IMR-90 (cell line): Measurements from ENCODE around the gene SEL1L2. TPM values are rescaled to one million over a fixed set of nuclear protein-coding genes. Genes with fewer than 3 reads are reported as not detected.

Experiments
- ATAC-seq: fragments of 200-7000 bp; cut with Tn5 transposase; 2 replicates; pipeline ENCODE4 v1.9.1; 2020; ENCODE audit warnings: low read depth, mild to moderate bottlenecking, moderate library complexity
- BruUV-seq: library from RNA; stranded (reverse); fragments of 400-500 nt; replicated peaks from 2 replicates; lab custom pipeline; 2021; lab: Mats Ljungman, UMichigan
- CTCF ChIA-PET: fragments of 300-600 bp; formaldehyde crosslinking; extraction: SDS; loops from one replicate; lab custom pipeline; 2021; ENCODE audit warnings: antibody characterized with exemption; lab: Yijun Ruan, JAX
- POLR2A ChIA-PET: fragments of 300-600 bp; sonication (Branson Sonifier 250); formaldehyde crosslinking; loops from one replicate; lab custom pipeline; 2022; ENCODE audit warnings: antibody characterized with exemption; ENCODE audit not compliant: unreplicated experiment; lab: Charles Lee
- DNase-seq: peaks from one replicate; pipeline ENCODE4 v3.0.0; 2013
- H2AFZ ChIP-seq: replicated peaks from 2 replicates; pipeline ENCODE3; 2013; ENCODE audit warnings: low read length, mild to moderate bottlenecking; ENCODE audit not compliant: poor library complexity
- H2AK5ac ChIP-seq: 2 replicates; pipeline ENCODE4 v1.6.1; 2013; ENCODE audit warnings: low read depth, low read length, inconsistent platforms
- H2AK9ac ChIP-seq: replicated peaks from 2 replicates; pipeline ENCODE3; 2013; ENCODE audit warnings: mild to moderate bottlenecking, low read depth, low read length, moderate library complexity; ENCODE audit not compliant: poor library complexity
- H2BK120ac ChIP-seq: 2 replicates; pipeline ENCODE4 v1.6.1; 2013; ENCODE audit warnings: low read depth, low read length, inconsistent platforms
- H2BK15ac ChIP-seq: 3 replicates; pipeline ENCODE4 v1.6.1; 2013; ENCODE audit warnings: low read depth, low read length, inconsistent platforms
- H2BK20ac ChIP-seq: 2 replicates; pipeline ENCODE4 v1.6.1; 2013; ENCODE audit warnings: low read depth, mild to moderate bottlenecking, inconsistent platforms, low read length, moderate library complexity
- H2BK5ac ChIP-seq: 2 replicates; pipeline ENCODE4 v1.6.1; 2013; ENCODE audit warnings: mild to moderate bottlenecking, low read depth, low read length, inconsistent platforms; ENCODE audit not compliant: poor library complexity, severe bottlenecking
- H3K14ac ChIP-seq: replicated peaks from 2 replicates; pipeline ENCODE4 v1.6.1; 2013; ENCODE audit warnings: low read depth, low read length, inconsistent platforms
- H3K18ac ChIP-seq: 2 replicates; pipeline ENCODE4 v1.6.1; 2013; ENCODE audit warnings: low read depth, low read length, control low read depth
- H3K23ac ChIP-seq: 2 replicates; pipeline ENCODE4 v1.6.1; 2013; ENCODE audit warnings: low read depth, low read length, inconsistent platforms
- H3K27ac ChIP-seq: 2 replicates; pipeline ENCODE4 v1.5.1; 2013; ENCODE audit warnings: mild to moderate bottlenecking, control low read depth, low read length; ENCODE audit not compliant: insufficient read depth
- H3K27me3 ChIP-seq: 2 replicates; pipeline ENCODE4 v1.6.1; 2013; ENCODE audit warnings: low read length; ENCODE audit not compliant: control insufficient read depth, insufficient read depth
- H3K36me3 ChIP-seq: 2 replicates; pipeline ENCODE4 v1.6.1; 2013; ENCODE audit warnings: low read length, mixed read lengths; ENCODE audit not compliant: control insufficient read depth, insufficient read depth
- H3K4ac ChIP-seq: 2 replicates; pipeline ENCODE4 v1.6.1; 2013; ENCODE audit warnings: low read depth, low read length, inconsistent platforms
- H3K4me1 ChIP-seq: 2 replicates; pipeline ENCODE4 v1.6.1; 2013; ENCODE audit warnings: low read length, mixed read lengths; ENCODE audit not compliant: control insufficient read depth, insufficient read depth
- H3K4me2 ChIP-seq: 2 replicates; pipeline ENCODE4 v1.6.1; 2013; ENCODE audit warnings: low read depth, mild to moderate bottlenecking, control low read depth, low read length, moderate library complexity
- H3K4me3 ChIP-seq: 2 replicates; pipeline ENCODE4 v1.5.1; 2013; ENCODE audit warnings: low read depth, mild to moderate bottlenecking, control low read depth, low read length, moderate library complexity; ENCODE audit not compliant: insufficient read depth
- H3K56ac ChIP-seq: 2 replicates; pipeline ENCODE4 v1.6.1; 2013; ENCODE audit warnings: low read length, inconsistent platforms; ENCODE audit not compliant: insufficient read depth; ENCODE audit errors: extremely low read depth
- H3K79me1 ChIP-seq, 2 experiments: 2 replicates each; pipeline ENCODE4 v1.6.1; 2013; ENCODE audit warnings: low read length in 2 of 2, inconsistent platforms in 1 of 2, low read depth in 1 of 2
- H3K9ac ChIP-seq: 2 replicates; pipeline ENCODE4 v1.6.1; 2013; ENCODE audit warnings: low read depth, low read length, control low read depth
- H3K9me1 ChIP-seq: 2 replicates; pipeline ENCODE4 v1.6.1; 2013; ENCODE audit warnings: low read length, inconsistent platforms; ENCODE audit not compliant: insufficient read depth
- H3K9me3 ChIP-seq: 2 replicates; pipeline ENCODE4 v1.6.1; 2013; ENCODE audit warnings: low read length; ENCODE audit not compliant: control insufficient read depth, insufficient read depth
- H4K20me1 ChIP-seq: 2 replicates; pipeline ENCODE4 v1.6.1; 2013; ENCODE audit warnings: low read length, inconsistent platforms; ENCODE audit not compliant: insufficient read depth
- H4K5ac ChIP-seq: 2 replicates; pipeline ENCODE4 v1.6.1; 2013; ENCODE audit warnings: mild to moderate bottlenecking, low read depth, low read length, control low read depth
- H4K8ac ChIP-seq, 2 experiments: 2 replicates each; pipeline ENCODE4 v1.6.1; 2013; ENCODE audit warnings: low read depth in 2 of 2, low read length in 2 of 2, control low read depth in 1 of 2, inconsistent platforms in 1 of 2
- H4K91ac ChIP-seq: 2 replicates; pipeline ENCODE4 v1.6.1; 2013; ENCODE audit warnings: low read depth, low read length, inconsistent platforms; ENCODE audit not compliant: insufficient read depth
- BHLHE40 ChIP-seq: fragments of 150-350 bp; IDR thresholded peaks from 2 replicates; pipeline ENCODE4 v1.6.1; 2016; ENCODE audit warnings: mild to moderate bottlenecking, low read depth, low read length
- CEBPB ChIP-seq: IDR thresholded peaks from 2 replicates; pipeline ENCODE4 v1.6.1; 2012; ENCODE audit warnings: low read depth, low read length, improper control_type of control experiment
- CHD1 ChIP-seq: IDR thresholded peaks from 2 replicates; pipeline ENCODE4 v1.6.1; 2012; ENCODE audit warnings: low read depth, low read length, improper control_type of control experiment
- FOS ChIP-seq: fragments of 150-350 bp; IDR thresholded peaks from 2 replicates; pipeline ENCODE4 v1.6.1; 2016; ENCODE audit warnings: low read depth, low read length
- MAFK ChIP-seq: IDR thresholded peaks from 2 replicates; pipeline ENCODE4 v1.6.1; 2012; ENCODE audit warnings: low read depth, low read length, improper control_type of control experiment
- MAZ ChIP-seq: IDR thresholded peaks from 2 replicates; pipeline ENCODE4 v1.6.1; 2012; ENCODE audit warnings: low read depth, mild to moderate bottlenecking, low read length, improper control_type of control experiment, moderate library complexity, borderline replicate concordance
- MXI1 ChIP-seq: IDR thresholded peaks from 2 replicates; pipeline ENCODE4 v1.6.1; 2012; ENCODE audit warnings: low read depth, mild to moderate bottlenecking, low read length, moderate library complexity, borderline replicate concordance
- NFE2L2 ChIP-seq: fragments of 150-350 bp; IDR thresholded peaks from 2 replicates; pipeline ENCODE4 v1.6.1; 2016; ENCODE audit warnings: low read depth, mild to moderate bottlenecking, low read length
- POLR2A ChIP-seq: IDR thresholded peaks from 2 replicates; pipeline ENCODE4 v1.6.1; 2012; ENCODE audit warnings: mild to moderate bottlenecking, low read depth, low read length
- RAD21 ChIP-seq: IDR thresholded peaks from 2 replicates; pipeline ENCODE4 v1.6.1; 2012; ENCODE audit warnings: low read length, improper control_type of control experiment
- RCOR1 ChIP-seq: IDR thresholded peaks from 2 replicates; pipeline ENCODE4 v1.6.1; 2012; ENCODE audit warnings: mild to moderate bottlenecking, low read length, improper control_type of control experiment; ENCODE audit not compliant: insufficient replicate concordance
- RFX5 ChIP-seq: IDR thresholded peaks from 2 replicates; pipeline ENCODE4 v1.8.0; 2012; ENCODE audit warnings: low read depth, mild to moderate bottlenecking, low read length, moderate library complexity
- SMC3 ChIP-seq: fragments of 150-350 bp; IDR thresholded peaks from 2 replicates; pipeline ENCODE4 v1.6.1; 2016; ENCODE audit warnings: low read depth, mild to moderate bottlenecking, antibody characterized with exemption, low read length, moderate library complexity
- USF2 ChIP-seq: fragments of 150-350 bp; IDR thresholded peaks from 2 replicates; pipeline ENCODE4 v1.6.1; 2017; ENCODE audit warnings: mild to moderate bottlenecking, antibody characterized with exemption, low read length, low read depth
- WGBS, 2 experiments: methylation state at CpG; one replicate each; pipeline versions ENCODE4 v1.1.5 to v1.1.7; 2013; ENCODE audit warnings: missing lambda C conversion rate in 2 of 2; ENCODE audit not compliant: insufficient read length in 1 of 2; ENCODE audit errors: extremely low coverage in 2 of 2; 5-methylcytosine and 5-hydroxymethylcytosine counted together
- dilution Hi-C: fragments of 300-500 bp; cut with HindIII; formaldehyde crosslinking; loops from one replicate; pipeline ENCODE4 v1.14.3; 2018; ENCODE audit warnings: low sequenced_read_pairs; ENCODE audit not compliant: unreplicated experiment
- in situ Hi-C: fragments of 300-500 bp; cut with MboI; formaldehyde crosslinking; loops from 3 replicates; pipeline ENCODE4 v1.14.3; 2019; ENCODE audit warnings: low sequenced_read_pairs, inconsistent platforms, mixed read lengths
- intact Hi-C: fragments of 100-400 bp; cut with micrococcal nuclease; formaldehyde crosslinking; loops from 2 replicates; pipeline ENCODE4 v1.10.0; 2022
- polyA plus RNA-seq, 3 experiments: library from polyadenylated mRNA; depleted of rRNA; stranded (reverse); fragments of >200 nt; gene quantifications; 2 replicates each; pipeline ENCODE4 v1.2.3, GENCODE V29; 2012; ENCODE audit warnings: low replicate concordance in 1 of 3
- total RNA-seq: library from RNA; depleted of rRNA; stranded (reverse); fragments of >200 nt; gene quantifications from 2 replicates; pipeline ENCODE4 v1.2.3, GENCODE V29; 2012
- TF ChIP-seq, protein P1 (sequence below): conservative IDR thresholded peaks from 2 replicates; pipeline ENCODE4 v1.5.1; 2012; ENCODE audit warnings: mild to moderate bottlenecking, low read depth, low read length, improper control_type of control experiment
- TF ChIP-seq, protein P2 (sequence below): fragments of 150-350 bp; IDR thresholded peaks from 2 replicates; pipeline ENCODE4 v1.6.1; 2016; ENCODE audit warnings: low read depth, mild to moderate bottlenecking, low read length, moderate library complexity, borderline replicate concordance

SEL1L2 gene
- total and polyA plus RNA-seq, 2 of the 4 experiments (the other 2 are of a cell fraction), result not detected

DNA sequence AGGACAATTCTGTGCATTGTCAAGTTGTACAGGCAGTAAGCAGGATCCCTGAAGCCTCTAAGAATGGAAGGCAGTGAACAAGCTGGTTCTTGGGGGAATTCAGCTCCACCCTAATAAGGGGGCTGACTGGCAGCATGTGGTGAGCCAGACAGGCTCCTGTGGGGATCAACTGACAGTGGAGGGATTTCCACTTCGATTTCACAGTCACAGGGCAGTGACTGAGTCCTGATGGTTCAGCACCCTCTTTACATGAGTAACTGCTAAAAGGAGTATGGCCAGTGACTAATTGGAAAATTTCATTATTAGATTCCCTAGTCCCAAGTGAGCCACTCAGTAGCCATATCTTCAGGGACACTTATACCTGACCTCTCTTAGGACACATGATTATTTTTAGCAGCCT lies 127.2 kb downstream of the SEL1L2 start:
- no peak overlapping the region for H2BK20ac ChIP-seq
- no TSS peak for BruUV-seq
- no peak overlapping the region for H2BK5ac ChIP-seq
- intact Hi-C loops, result no loop called here
- H3K9me3 ChIP-seq, result 0 out of 2 replicates have a peak, but pooled peaks cover 1% of the 10 kb centered on the region
- H3K79me1 ChIP-seq, result no peaks in the 10 kb centered on the region
- H3K18ac ChIP-seq, result no peak overlapping the region
- H2AFZ ChIP-seq, result no peak overlapping the region
- H3K4me1 ChIP-seq, result no peaks in the 10 kb centered on the region
- no peaks in the 10 kb centered on the region for H3K9me1 ChIP-seq
- H3K36me3 ChIP-seq, result no peaks in the 10 kb centered on the region
- no peak overlapping the region for H3K9ac ChIP-seq
- ChIA-PET CTCF (no interaction called here), POLR2A (no interaction called here)
- no peak overlapping the region for H3K4ac ChIP-seq
- no peak overlapping the region for H3K27ac ChIP-seq
- no CpG with 5 or more reads among the region's 1 CpG for WGBS, 2 experiments
- no peak overlapping the region for H2AK5ac ChIP-seq
- no peak overlapping the region for H3K4me3 ChIP-seq
- no peak overlapping the region for H2BK120ac ChIP-seq
- H2AK9ac ChIP-seq, result no peak overlapping the region
- H3K4me2 ChIP-seq, result no peak overlapping the region
- H3K23ac ChIP-seq, result no peak overlapping the region
- no peak overlapping the region for H4K91ac ChIP-seq
- H4K5ac ChIP-seq, result no peak overlapping the region
- dilution Hi-C loops, result no loop called here
- no peaks in the 10 kb centered on the region for H3K27me3 ChIP-seq
- H3K14ac ChIP-seq, result no peak overlapping the region
- no peak for DNase-seq
- H4K8ac ChIP-seq, result no peak overlapping the region
- in situ Hi-C loops, result no loop called here
- H4K20me1 ChIP-seq, result no peaks in the 10 kb centered on the region
- TF ChIP-seq SMC3 (no peak), MAZ (no peak), RCOR1 (no peak), NFE2L2 (no peak), USF2 (no peak), MAFK (no peak), BHLHE40 (no peak), CHD1 (no peak), RAD21 (no peak), FOS (no peak), CEBPB (no peak), MXI1 (no peak), RFX5 (no peak), POLR2A (no peak)
- TF ChIP-seq, protein P1, sequence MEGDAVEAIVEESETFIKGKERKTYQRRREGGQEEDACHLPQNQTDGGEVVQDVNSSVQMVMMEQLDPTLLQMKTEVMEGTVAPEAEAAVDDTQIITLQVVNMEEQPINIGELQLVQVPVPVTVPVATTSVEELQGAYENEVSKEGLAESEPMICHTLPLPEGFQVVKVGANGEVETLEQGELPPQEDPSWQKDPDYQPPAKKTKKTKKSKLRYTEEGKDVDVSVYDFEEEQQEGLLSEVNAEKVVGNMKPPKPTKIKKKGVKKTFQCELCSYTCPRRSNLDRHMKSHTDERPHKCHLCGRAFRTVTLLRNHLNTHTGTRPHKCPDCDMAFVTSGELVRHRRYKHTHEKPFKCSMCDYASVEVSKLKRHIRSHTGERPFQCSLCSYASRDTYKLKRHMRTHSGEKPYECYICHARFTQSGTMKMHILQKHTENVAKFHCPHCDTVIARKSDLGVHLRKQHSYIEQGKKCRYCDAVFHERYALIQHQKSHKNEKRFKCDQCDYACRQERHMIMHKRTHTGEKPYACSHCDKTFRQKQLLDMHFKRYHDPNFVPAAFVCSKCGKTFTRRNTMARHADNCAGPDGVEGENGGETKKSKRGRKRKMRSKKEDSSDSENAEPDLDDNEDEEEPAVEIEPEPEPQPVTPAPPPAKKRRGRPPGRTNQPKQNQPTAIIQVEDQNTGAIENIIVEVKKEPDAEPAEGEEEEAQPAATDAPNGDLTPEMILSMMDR, result no peak
- TF ChIP-seq, protein P2, sequence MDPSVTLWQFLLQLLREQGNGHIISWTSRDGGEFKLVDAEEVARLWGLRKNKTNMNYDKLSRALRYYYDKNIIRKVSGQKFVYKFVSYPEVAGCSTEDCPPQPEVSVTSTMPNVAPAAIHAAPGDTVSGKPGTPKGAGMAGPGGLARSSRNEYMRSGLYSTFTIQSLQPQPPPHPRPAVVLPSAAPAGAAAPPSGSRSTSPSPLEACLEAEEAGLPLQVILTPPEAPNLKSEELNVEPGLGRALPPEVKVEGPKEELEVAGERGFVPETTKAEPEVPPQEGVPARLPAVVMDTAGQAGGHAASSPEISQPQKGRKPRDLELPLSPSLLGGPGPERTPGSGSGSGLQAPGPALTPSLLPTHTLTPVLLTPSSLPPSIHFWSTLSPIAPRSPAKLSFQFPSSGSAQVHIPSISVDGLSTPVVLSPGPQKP, result no peak
- no peak overlapping the region for H3K56ac ChIP-seq
- no peak overlapping the region for H2BK15ac ChIP-seq
- no peak for ATAC-seq
